HEK293T (cell line): ENCODE data around the gene FLNA.

Experiments
- CTCF ChIA-PET: fragments of 350-600 bp; formaldehyde crosslinking; extraction: SDS; loops from one replicate; lab custom pipeline; 2021; ENCODE audit warnings: antibody characterized with exemption, inconsistent platforms; lab: Yijun Ruan, JAX
- POLR2A ChIA-PET: fragments of 350-600 bp; formaldehyde crosslinking; extraction: SDS; loops from one replicate; lab custom pipeline; 2020; ENCODE audit warnings: antibody characterized with exemption, inconsistent platforms; lab: Yijun Ruan, JAX
- DNase-seq: peaks from one replicate; pipeline ENCODE4 v3.0.0; 2012; ENCODE audit warnings: mixed read lengths; ENCODE audit errors: extremely low spot score
- ARNT ChIP-seq: fragments of 450-650 bp; IDR thresholded peaks from 2 replicates; pipeline ENCODE4 v1.6.1; 2017; ENCODE audit warnings: mild to moderate bottlenecking
- BHLHE40 ChIP-seq: fragments of 450-650 bp; IDR thresholded peaks from 2 replicates; pipeline ENCODE4 v1.6.1; 2016; ENCODE audit warnings: mild to moderate bottlenecking, moderate library complexity, borderline replicate concordance
- CTBP1 ChIP-seq: fragments of 450-650 bp; IDR thresholded peaks from 2 replicates; pipeline ENCODE4 v1.6.1; 2016; ENCODE audit warnings: borderline replicate concordance
- ELF4 ChIP-seq: fragments of 450-650 bp; IDR thresholded peaks from 2 replicates; pipeline ENCODE4 v1.6.1; 2017; ENCODE audit warnings: antibody characterized with exemption
- FOXA1 ChIP-seq: fragments of 450-650 bp; IDR thresholded peaks from 2 replicates; pipeline ENCODE4 v1.6.1; 2016; ENCODE audit warnings: mild to moderate bottlenecking
- FOXK2 ChIP-seq: fragments of 450-650 bp; IDR thresholded peaks from 2 replicates; pipeline ENCODE4 v1.6.1; 2016; ENCODE audit warnings: mild to moderate bottlenecking
- FOXM1 ChIP-seq: fragments of 450-650 bp; IDR thresholded peaks from 2 replicates; pipeline ENCODE4 v1.6.1; 2017; ENCODE audit warnings: mild to moderate bottlenecking, borderline replicate concordance
- HDGF ChIP-seq: fragments of 450-650 bp; IDR thresholded peaks from 2 replicates; pipeline ENCODE4 v1.6.1; 2017; ENCODE audit warnings: antibody characterized with exemption, borderline replicate concordance
- L3MBTL2 ChIP-seq: fragments of 450-650 bp; conservative IDR thresholded peaks from 2 replicates; pipeline ENCODE4 v1.6.1; 2016; ENCODE audit warnings: mild to moderate bottlenecking
- LEF1 ChIP-seq: fragments of 450-650 bp; IDR thresholded peaks from 2 replicates; pipeline ENCODE4 v1.6.1; 2017; ENCODE audit warnings: mild to moderate bottlenecking, borderline replicate concordance
- NFRKB ChIP-seq: fragments of 450-650 bp; IDR thresholded peaks from 2 replicates; pipeline ENCODE4 v1.6.1; 2016; ENCODE audit warnings: mild to moderate bottlenecking, moderate library complexity
- SP1 ChIP-seq: fragments of 450-650 bp; IDR thresholded peaks from 2 replicates; pipeline ENCODE4 v1.6.1; 2017
- SUZ12 ChIP-seq: fragments of 450-650 bp; IDR thresholded peaks from 2 replicates; pipeline ENCODE4 v1.6.1; 2016; ENCODE audit warnings: mild to moderate bottlenecking
- TARDBP ChIP-seq: fragments of 450-650 bp; IDR thresholded peaks from 2 replicates; pipeline ENCODE4 v1.6.1; 2016
- ZNF384 ChIP-seq: fragments of 450-650 bp; IDR thresholded peaks from 2 replicates; pipeline ENCODE4 v1.6.1; 2016
- TF ChIP-seq, protein P1 (sequence below): fragments of 450-650 bp; IDR thresholded peaks from 2 replicates; pipeline ENCODE4 v1.6.1; 2016

Gene FLNA

DNA sequence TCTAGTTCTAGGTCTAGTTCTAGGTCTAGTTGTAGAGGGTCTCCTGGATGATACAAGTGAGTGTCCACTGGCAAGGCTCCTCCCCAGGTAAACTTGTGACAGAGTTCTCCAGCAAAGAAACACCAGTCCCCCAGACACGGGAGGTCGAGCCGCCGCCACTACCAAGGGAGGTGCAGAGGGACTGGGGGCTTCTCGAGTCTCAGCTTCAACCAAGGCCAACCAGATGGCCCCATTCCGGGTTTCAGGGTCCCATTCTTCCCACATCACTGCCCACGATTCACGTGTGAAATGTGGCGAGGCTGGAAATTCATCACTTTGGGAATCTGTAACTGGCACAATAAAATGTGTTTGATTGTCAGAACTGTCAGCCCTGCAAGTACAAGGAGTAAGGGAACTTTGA lies 41.3 kb downstream of the FLNA start:
- no peak for TF ChIP-seq SUZ12
- TF ChIP-seq, protein P1, sequence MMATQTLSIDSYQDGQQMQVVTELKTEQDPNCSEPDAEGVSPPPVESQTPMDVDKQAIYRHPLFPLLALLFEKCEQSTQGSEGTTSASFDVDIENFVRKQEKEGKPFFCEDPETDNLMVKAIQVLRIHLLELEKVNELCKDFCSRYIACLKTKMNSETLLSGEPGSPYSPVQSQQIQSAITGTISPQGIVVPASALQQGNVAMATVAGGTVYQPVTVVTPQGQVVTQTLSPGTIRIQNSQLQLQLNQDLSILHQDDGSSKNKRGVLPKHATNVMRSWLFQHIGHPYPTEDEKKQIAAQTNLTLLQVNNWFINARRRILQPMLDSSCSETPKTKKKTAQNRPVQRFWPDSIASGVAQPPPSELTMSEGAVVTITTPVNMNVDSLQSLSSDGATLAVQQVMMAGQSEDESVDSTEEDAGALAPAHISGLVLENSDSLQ = no peak
- ChIA-PET POLR2A (no interaction called here), CTCF (no interaction called here)
- DNase-seq = no peak

GRCh38 chrX:154332561-154332960 lies 41.9 kb downstream of the FLNA start:
- POLR2A ChIA-PET = no interaction called here
- DNase-seq = no peak
- TF ChIP-seq SP1 = no peak
- TF ChIP-seq BHLHE40 = no peak
- CTCF ChIA-PET = no interaction called here

DNA sequence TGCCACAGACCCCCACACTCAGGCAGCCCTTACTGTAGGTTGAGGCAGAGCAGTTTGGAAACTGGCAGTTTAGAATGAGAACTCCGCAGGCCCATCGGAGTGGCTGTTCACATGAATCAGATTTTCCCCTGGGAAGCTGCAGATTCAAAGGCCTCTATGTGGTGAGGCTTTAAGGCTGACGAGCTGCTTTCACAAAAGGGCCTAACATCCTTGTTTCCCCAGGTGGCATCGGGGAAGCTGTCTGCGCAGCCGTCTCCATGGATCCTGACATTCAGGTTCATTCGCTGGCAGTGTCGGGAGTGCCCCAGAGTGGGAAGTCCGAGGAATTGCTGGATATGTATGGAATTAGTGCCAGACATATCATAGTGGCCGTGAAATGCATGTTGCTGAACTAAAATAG lies 45.1 kb downstream of the FLNA start:
- ChIA-PET POLR2A (no interaction called here), CTCF (interaction anchor here (1.2 kb wide), 1 partner anchor 11 kb away, joined by 5 read pairs; no protein-coding TSS in a partner anchor)
- no peak for TF ChIP-seq TARDBP
- no peak for TF ChIP-seq LEF1
- no peak for TF ChIP-seq L3MBTL2
- no peak for TF ChIP-seq FOXA1
- no peak for TF ChIP-seq ARNT
- TF ChIP-seq, protein P1 = no peak
- no peak for TF ChIP-seq NFRKB
- TF ChIP-seq ZNF384 = no peak
- TF ChIP-seq HDGF = no peak
- no peak for TF ChIP-seq CTBP1
- no peak for TF ChIP-seq SUZ12
- TF ChIP-seq BHLHE40 = no peak
- no peak for DNase-seq

GRCh38 chrX:154328646-154329045 lies 45.8 kb downstream of the FLNA start:
- no peak for DNase-seq
- ChIA-PET POLR2A (no interaction called here), CTCF (interaction anchor here (1.2 kb wide), 1 partner anchor 11 kb away, joined by 5 read pairs; no protein-coding TSS in a partner anchor)
- TF ChIP-seq ELF4 = no peak

DNA sequence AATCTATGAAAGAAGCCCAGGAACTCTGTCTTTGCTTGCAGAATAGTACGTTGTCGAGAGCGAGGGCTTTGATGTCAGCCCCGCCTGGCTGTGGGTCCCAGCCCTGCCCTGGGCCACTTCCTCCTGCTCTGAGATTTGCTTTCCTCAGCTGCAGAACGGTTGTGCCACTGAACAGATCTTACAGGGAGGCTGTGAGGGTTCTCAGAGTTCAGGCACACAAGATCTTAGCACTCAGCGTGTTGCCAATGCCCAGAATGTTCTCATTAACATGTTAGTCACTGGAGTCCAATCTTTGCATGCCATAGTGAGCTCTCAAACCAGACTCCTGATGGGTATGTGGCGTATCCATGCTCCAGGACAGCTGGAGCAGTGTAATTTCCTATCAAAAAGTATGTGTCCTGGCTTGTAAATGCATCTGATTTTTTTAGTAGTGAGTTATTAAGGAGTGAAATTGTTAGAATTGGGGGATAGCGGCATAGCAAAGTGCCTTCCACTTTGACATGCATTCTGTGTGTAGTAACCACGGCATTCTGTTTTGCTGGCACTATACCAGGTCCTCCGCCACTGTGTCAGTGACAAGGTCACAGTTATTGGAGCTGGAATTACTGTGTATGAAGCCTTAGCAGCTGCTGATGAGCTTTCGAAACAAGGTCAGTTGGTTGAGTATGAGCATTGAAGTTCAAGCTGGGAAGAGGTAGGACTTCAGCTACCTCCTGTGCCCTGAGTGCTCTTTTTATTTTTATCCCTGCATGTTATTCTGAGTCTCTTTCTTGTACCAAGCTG lies 47.2 kb downstream of the FLNA start:
- TF ChIP-seq FOXM1 (no peak), FOXA1 (no peak), NFRKB (no peak), LEF1 (no peak), ZNF384 (no peak), BHLHE40 (no peak), CTBP1 (no peak), SUZ12 (no peak), ELF4 (no peak), HDGF (no peak), SP1 (no peak), ARNT (no peak), TARDBP (no peak), L3MBTL2 (no peak), FOXK2 (no peak)
- TF ChIP-seq, protein P1 = no peak
- no peak for DNase-seq
- POLR2A ChIA-PET = no interaction called here
- CTCF ChIA-PET = interaction anchor here (0.6 to 1.7 kb wide), 4 partner anchors 14 to 804 kb away, joined by 3 to 7 read pairs (median 4); no protein-coding TSS in a partner anchor

GRCh38 chrX:154325541-154325940 lies 48.9 kb downstream of the FLNA start:
- no peak for DNase-seq
- TF ChIP-seq CTBP1 (peak; percentile 50; the same call in 1 of the 2 replicates), ELF4 (no peak), L3MBTL2 (peak; percentile 37)
- TF ChIP-seq, protein P1 = peak; percentile 74
- ChIA-PET CTCF (interaction anchor here (1.0 to 1.5 kb wide), 4 partner anchors 14 to 312 kb away, joined by 3 to 9 read pairs (median 3); no protein-coding TSS in a partner anchor), POLR2A (interaction anchor here (0.7 to 1.8 kb wide), 4 partner anchors 48 to 192 kb away, joined by 3 to 6 read pairs (median 4); partner anchors contain the start of genes FLNA and RPL10)
